T-helper 22 cell (primary cell): Measurements from ENCODE around the gene MYOC.
"Not testable (repeated sequence)": the region's sequence is repeated elsewhere in the genome, so short reads cannot be mapped to it uniquely, and the experiment has no call there.

ENCODE experiments used
- DNase-seq: peaks from one replicate; pipeline ENCODE4 v3.0.0-alpha.2; 2020; ENCODE audit warnings: low read depth

MYOC gene

GRCh38 chr1:171653796-171654195, 1.3 kb upstream of the MYOC start:
- DNase-seq: no peak

DNA sequence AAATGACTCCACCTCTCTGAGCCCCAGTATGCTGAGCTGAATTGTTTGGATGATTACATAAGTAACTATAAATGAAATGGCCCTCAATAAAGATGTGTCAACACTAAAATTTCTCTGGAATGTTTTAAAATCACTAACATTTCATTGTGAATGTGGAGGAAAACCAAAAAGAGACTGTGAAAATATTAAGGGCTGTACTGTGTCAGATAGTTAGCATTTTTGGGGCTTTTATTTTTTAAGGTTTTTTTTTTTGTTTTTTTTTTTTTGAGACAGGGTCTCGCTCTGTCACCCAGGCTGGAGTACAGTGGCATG, 6.3 kb downstream of the MYOC start:
- no peak for DNase-seq

- DNase-seq: no peak
These were observed 6.8 kb downstream of the MYOC start for GRCh38 chr1:171645553-171646248.

GRCh38 chr1:171644805-171645483, 7.5 kb downstream of the MYOC start:
- DNase-seq: peak; percentile 6

GRCh38 chr1:171643156-171643555, 9.3 kb downstream of the MYOC start:
- no peak for DNase-seq

GRCh38 chr1:171642197-171642596, 10.3 kb downstream of the MYOC start:
- DNase-seq: no peak

GRCh38 chr1:171641076-171641864, 11.2 kb downstream of the MYOC start:
- no peak for DNase-seq

- DNase-seq: no peak
These were observed 12.3 kb downstream of the MYOC start for GRCh38 chr1:171640225-171640624.

DNA sequence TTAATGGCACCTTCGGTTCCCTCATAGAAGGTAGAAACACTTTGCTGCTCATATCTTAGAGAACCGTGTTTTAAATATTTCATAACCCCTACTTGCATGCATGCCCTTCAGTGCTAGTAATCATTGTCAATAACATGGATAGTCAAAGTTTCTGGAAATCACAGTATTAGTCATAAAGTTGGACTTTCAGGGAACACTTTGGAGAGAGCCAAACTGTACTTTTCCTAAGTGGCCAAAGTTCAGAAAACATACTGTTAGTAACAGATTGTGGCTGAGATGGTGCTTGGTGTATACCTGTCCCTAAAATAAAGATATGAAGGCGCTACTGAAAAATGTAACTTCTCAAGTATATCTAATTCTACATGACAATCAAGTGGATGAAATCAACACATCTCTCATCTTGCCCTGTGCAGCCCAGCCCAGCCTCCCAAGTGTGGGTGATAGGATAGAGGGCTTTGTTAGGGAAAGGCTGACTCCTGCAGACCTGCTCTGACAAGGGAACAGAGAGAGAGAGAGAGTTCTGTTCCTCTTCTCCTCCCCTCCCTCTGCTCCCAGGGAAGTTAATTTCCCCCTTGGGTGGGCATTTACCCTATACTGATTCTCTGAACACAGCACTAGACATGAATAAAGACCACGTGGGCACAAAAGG, 14.4 kb downstream of the MYOC start:
- no peak for DNase-seq

- DNase-seq: no peak
These were observed 16.3 kb downstream of the MYOC start for GRCh38 chr1:171636141-171636540.

DNA sequence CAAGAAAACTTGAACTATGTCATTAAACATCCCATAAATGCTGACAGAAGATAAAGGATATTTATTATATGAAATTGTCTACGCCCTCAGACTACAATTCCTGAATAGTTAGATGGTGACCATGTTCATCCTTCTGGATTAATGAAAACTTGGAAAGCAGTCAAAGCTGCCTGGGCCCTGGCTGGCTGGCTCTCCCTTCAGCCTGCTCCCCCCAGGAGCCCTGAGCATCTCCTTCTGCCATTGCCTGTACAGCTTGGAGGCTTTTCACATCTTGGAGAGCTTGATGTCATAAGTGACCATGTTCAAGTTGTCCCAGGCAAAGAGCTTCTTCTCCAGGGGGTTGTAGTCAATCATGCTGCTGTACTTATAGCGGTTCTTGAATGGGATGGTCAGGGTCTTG, 16.8 kb downstream of the MYOC start:
- no peak for DNase-seq

DNA sequence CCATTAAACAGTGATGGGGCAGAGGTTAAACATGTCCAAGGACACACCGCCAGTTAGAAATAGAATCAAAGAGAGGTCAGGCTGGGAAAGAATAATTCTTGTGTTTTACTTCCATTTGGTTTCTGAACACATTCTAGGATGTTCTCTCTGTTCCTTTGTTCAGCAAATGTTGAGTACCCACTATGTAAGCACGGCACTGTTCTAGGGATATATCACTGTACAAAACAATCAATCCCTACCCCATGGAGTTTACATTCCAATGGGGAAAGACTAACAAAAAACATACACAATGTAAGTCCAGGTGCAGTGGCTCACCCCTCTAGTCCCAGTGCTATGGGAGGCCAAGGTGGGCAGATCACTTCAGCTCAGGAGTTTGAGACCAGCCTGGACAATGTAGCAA, 24.3 kb downstream of the MYOC start:
- DNase-seq: no peak

GRCh38 chr1:171627020-171627419, 25.5 kb downstream of the MYOC start:
- no peak for DNase-seq

DNA sequence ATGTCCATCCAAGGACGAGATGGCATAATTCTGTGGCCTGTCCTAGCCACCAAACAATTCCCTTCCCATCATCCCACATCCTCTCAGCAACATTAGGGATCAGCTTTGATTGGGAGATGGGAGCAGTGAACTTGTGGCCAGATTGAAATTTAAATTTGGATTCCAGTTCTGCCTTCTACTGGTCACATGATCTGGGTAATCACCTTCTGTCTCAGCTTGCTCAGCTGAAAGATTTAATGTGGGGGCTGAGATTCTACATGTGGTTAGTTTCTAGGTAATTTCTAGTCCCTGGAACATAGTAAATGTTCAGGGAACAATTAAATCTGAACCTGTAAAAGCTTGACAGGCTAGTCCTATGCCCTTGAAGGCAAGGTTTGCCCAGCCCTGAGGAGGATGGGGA, 27.3 kb downstream of the MYOC start:
- DNase-seq: no peak

- no peak for DNase-seq
These were observed 28.7 kb downstream of the MYOC start for GRCh38 chr1:171623651-171624331.

GRCh38 chr1:171622152-171622462, 30.4 kb downstream of the MYOC start, which contains the start of gene MYOCOS:
Gene MYOCOS, plus strand, starts transcription at chr1:171622243. Its CDS starts 1,641 bp downstream, at chr1:171623884.
- DNase-seq: no peak

DNA sequence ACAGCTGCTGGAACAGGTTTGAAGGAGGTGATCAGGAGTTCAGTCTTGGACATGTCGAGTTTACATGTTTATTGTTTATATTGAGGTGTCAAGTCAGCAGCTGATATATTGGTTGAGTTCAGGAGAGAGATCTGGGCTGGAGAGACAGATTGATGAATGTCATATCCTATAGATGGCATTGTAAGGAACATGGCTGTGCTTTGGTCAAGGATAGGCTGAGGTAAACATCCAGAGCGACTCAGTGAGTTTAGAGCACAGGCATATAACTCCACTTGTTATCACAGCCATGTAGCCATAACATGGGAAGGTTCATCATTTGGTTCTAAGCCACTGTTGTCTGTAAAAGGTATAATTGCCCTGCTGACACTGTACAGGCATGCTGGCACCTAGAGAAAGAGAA, 35.9 kb downstream of the MYOC start:
- DNase-seq: no peak

GRCh38 chr1:171615122-171615906, 37.2 kb downstream of the MYOC start:
- DNase-seq: not testable (repeated sequence)

GRCh38 chr1:171613282-171613681, 39.2 kb downstream of the MYOC start:
- no peak for DNase-seq

- DNase-seq: no peak
These were observed 41.2 kb downstream of the MYOC start for GRCh38 chr1:171611306-171611705.

- no peak for DNase-seq
These were observed 42.1 kb downstream of the MYOC start for GRCh38 chr1:171610385-171610784.
